HG03432 (cell line): ENCODE results near the gene USP50.
A peak's percentile ranks its signal among the peaks of the same experiment; 100 is the strongest.
"Not testable (repeated sequence)": the region's sequence is repeated elsewhere in the genome, so short reads cannot be mapped to it uniquely, and the experiment has no call there.

Experiments
- ATAC-seq: cut with Tn5 transposase; IDR thresholded peaks from one replicate; pipeline ENCODE4 v1.9.1; 2021; ENCODE audit warnings: mild to moderate bottlenecking, moderate library complexity; ENCODE audit not compliant: unreplicated experiment

Gene USP50

GRCh38 chr15:50546566-50546965, at the start of gene USP50:
Gene USP50, minus strand, starts transcription at chr15:50546666. Its CDS starts 141 bp downstream, at chr15:50546525.
- no peak for ATAC-seq

- no peak for ATAC-seq
Measured at GRCh38 chr15:50594311-50594710, 47.8 kb upstream of the USP50 start.

GRCh38 chr15:50593761-50594160, 47.3 kb upstream of the USP50 start:
- ATAC-seq: no peak

GRCh38 chr15:50590288-50590687, 43.8 kb upstream of the USP50 start:
- no peak for ATAC-seq

GRCh38 chr15:50577492-50577891, 31.0 kb upstream of the USP50 start:
- no peak for ATAC-seq

- ATAC-seq: no peak
Measured at GRCh38 chr15:50576166-50576565, 29.7 kb upstream of the USP50 start.

- not testable (repeated sequence) for ATAC-seq
Measured at GRCh38 chr15:50573842-50574241, 27.4 kb upstream of the USP50 start.

GRCh38 chr15:50563756-50564155, 17.3 kb upstream of the USP50 start:
- ATAC-seq: no peak

- ATAC-seq: no peak
Measured at GRCh38 chr15:50562735-50563640, 16.5 kb upstream of the USP50 start.

- no peak for ATAC-seq
Measured at GRCh38 chr15:50558012-50558411, 11.5 kb upstream of the USP50 start.

- ATAC-seq: no peak
Measured at GRCh38 chr15:50556642-50557371, 10.3 kb upstream of the USP50 start.

- peak; percentile 54 for ATAC-seq
Measured at GRCh38 chr15:50552238-50552637, 5.8 kb upstream of the USP50 start.

- ATAC-seq: no peak
Measured at GRCh38 chr15:50549326-50549725, 2.9 kb upstream of the USP50 start.

- no peak for ATAC-seq
Measured at GRCh38 chr15:50544368-50544767, 2.1 kb downstream of the USP50 start.

GRCh38 chr15:50543556-50543955, 2.9 kb downstream of the USP50 start:
- no peak for ATAC-seq

- no peak for ATAC-seq
Measured at GRCh38 chr15:50542887-50543210, 3.6 kb downstream of the USP50 start.

GRCh38 chr15:50531766-50532165, 14.7 kb downstream of the USP50 start:
- ATAC-seq: no peak

GRCh38 chr15:50531163-50531562, 15.3 kb downstream of the USP50 start:
- no peak for ATAC-seq

GRCh38 chr15:50523851-50524251, 22.6 kb downstream of the USP50 start:
- no peak for ATAC-seq

GRCh38 chr15:50519740-50520425, 26.6 kb downstream of the USP50 start:
- no peak for ATAC-seq

GRCh38 chr15:50513001-50513400, 33.5 kb downstream of the USP50 start:
- no peak for ATAC-seq

GRCh38 chr15:50506121-50506520, 40.3 kb downstream of the USP50 start:
- no peak for ATAC-seq
